ENCODE results near the gene YIPF5.

GRCh38 chr5:144142824-144143162, 27.7 kb downstream of the YIPF5 start:
- TF ChIP-seq POLR2A (IDR thresholded peaks at IDR 0.05; ENCODE audit: low read depth) = no peak
- TF ChIP-seq CTCF (IDR thresholded peaks at IDR 0.05) = no peak

Measured in esophagus muscularis mucosa (tissue), 3 donors.